HL-60 (cell line): ENCODE data around the gene SNX27.

ENCODE experiments used
- DNase-seq, 2 experiments: peaks; one replicate each; pipeline ENCODE4 v3.0.0-alpha.2; 2010 to 2020; ENCODE audit warnings: low read depth in 1 of 2, low spot score in 1 of 2
- H3K27ac ChIP-seq: fragments of 250-450 bp; sonication (Bioruptor Pico); replicated peaks from 2 replicates; pipeline ENCODE4 v1.5.1; 2020; ENCODE audit warnings: mild to moderate bottlenecking, moderate library complexity
- H3K27me3 ChIP-seq: fragments of 250-450 bp; sonication (Bioruptor Pico); 2 replicates; pipeline ENCODE4 v1.5.1; 2021; ENCODE audit warnings: mild to moderate bottlenecking, moderate library complexity; ENCODE audit not compliant: insufficient read depth, poor library complexity, severe bottlenecking
- H3K4me3 ChIP-seq: replicated peaks from 2 replicates; pipeline ENCODE4 v1.5.1; 2011; ENCODE audit warnings: mild to moderate bottlenecking, control low read depth, low read length; ENCODE audit not compliant: insufficient read depth
- CTCF ChIP-seq: IDR thresholded peaks from one replicate; pipeline ENCODE4 v1.5.1; 2011; ENCODE audit warnings: low read length, control low read depth, inconsistent platforms; ENCODE audit not compliant: insufficient read depth
- GABPA ChIP-seq: IDR thresholded peaks from 2 replicates; pipeline ENCODE4 v1.6.1; 2012; ENCODE audit warnings: low read depth
- POLR2AphosphoS5 ChIP-seq: IDR thresholded peaks from 2 replicates; pipeline ENCODE4 v1.6.1; 2012; ENCODE audit warnings: low read depth
- REST ChIP-seq: IDR thresholded peaks from 2 replicates; pipeline ENCODE4 v1.6.1; 2012; ENCODE audit warnings: low read depth; ENCODE audit not compliant: insufficient replicate concordance
- SPI1 ChIP-seq: IDR thresholded peaks from 2 replicates; pipeline ENCODE4 v1.6.1; 2012; ENCODE audit warnings: low read depth, mild to moderate bottlenecking, borderline replicate concordance

SNX27 gene

GRCh38 chr1:151615711-151616504, 4.1 kb downstream of the SNX27 start:
- Histone ChIP-seq H3K27me3 (no peaks in the 10 kb centered on the region), H3K4me3 (no peak overlapping the region), H3K27ac (no peak overlapping the region)
- TF ChIP-seq CTCF (no peak), REST (peak; percentile 69), POLR2AphosphoS5 (no peak)
- DNase-seq, result no peak

- Histone ChIP-seq H3K27me3 (no peaks in the 10 kb centered on the region), H3K27ac (no peak overlapping the region)
Observed at GRCh38 chr1:151616505-151616849, 4.6 kb downstream of the SNX27 start.

GRCh38 chr1:151618003-151618402, 6.2 kb downstream of the SNX27 start:
- DNase-seq, result no peak
- TF ChIP-seq CTCF (no peak), POLR2AphosphoS5 (no peak), REST (no peak), SPI1 (no peak), GABPA (no peak)
- Histone ChIP-seq H3K27ac (no peak overlapping the region), H3K4me3 (no peak overlapping the region), H3K27me3 (no peaks in the 10 kb centered on the region)

More at GRCh38 chr1:151616505-151616849, 4.6 kb downstream of the SNX27 start:
- no peak overlapping the region for H3K4me3 ChIP-seq
- DNase-seq, result no peak
- TF ChIP-seq CTCF, result no peak
- TF ChIP-seq GABPA, result no peak
- TF ChIP-seq SPI1, result no peak
- TF ChIP-seq REST, result no peak
- TF ChIP-seq POLR2AphosphoS5, result no peak
